ENCODE data around the gene TNFAIP3. TPM values are rescaled to one million over a fixed set of nuclear protein-coding genes. Genes with fewer than 3 reads are reported as not detected.
"Not testable (repeated sequence)": the region's sequence is repeated elsewhere in the genome, so short reads cannot be mapped to it uniquely, and the experiment has no call there.

Gene TNFAIP3
- total RNA-seq, 1 experiment from 2014 or later = 1.2 TPM

DNA sequence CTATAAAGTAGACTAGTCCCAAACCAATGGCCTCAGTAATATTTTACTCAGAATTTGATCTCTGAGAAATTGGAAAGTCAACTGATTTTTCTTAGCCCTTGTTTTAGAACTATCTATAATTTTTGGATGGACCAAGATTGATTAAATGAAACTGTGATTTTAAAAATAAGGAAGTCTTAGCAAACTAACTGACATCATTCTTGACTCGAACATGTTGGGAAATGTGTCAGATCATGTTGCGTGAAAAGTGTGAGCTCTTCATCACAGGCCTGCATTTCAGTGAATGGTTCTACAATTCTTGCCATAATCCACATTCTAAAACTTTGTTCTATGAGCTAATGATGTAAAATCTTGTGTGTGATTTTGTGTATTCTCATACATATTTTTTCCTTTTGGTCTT, 11.0 kb downstream of the TNFAIP3 start:
- DNase-seq (ENCODE audit: low spot score) = no peak

DNA sequence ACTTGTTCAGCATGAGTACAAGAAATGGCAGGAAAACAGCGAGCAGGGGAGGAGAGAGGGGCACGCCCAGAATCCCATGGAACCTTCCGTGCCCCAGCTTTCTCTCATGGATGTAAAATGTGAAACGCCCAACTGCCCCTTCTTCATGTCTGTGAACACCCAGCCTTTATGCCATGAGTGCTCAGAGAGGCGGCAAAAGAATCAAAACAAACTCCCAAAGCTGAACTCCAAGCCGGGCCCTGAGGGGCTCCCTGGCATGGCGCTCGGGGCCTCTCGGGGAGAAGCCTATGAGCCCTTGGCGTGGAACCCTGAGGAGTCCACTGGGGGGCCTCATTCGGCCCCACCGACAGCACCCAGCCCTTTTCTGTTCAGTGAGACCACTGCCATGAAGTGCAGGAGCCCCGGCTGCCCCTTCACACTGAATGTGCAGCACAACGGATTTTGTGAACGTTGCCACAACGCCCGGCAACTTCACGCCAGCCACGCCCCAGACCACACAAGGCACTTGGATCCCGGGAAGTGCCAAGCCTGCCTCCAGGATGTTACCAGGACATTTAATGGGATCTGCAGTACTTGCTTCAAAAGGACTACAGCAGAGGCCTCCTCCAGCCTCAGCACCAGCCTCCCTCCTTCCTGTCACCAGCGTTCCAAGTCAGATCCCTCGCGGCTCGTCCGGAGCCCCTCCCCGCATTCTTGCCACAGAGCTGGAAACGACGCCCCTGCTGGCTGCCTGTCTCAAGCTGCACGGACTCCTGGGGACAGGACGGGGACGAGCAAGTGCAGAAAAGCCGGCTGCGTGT, 11.6 kb downstream of the TNFAIP3 start:
- DNase-seq (ENCODE audit: low spot score) = no peak

DNA sequence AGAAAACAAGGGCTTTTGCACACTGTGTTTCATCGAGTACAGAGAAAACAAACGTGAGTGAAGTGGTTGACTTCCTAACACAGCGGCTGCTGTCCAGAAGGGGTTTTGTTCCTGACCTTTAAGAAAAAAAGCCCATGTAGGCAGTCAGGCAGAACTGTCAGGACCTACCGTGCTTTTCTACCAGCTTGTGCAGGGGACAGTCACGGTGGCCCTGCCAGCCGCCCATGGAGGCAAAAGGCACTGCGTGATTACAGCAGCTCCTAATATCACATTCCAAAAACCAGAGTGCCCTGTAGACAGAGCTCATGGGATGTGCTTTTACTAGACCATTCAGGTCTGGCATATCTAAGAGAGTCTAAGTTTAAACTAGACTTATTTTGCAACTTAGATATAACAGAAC, 12.2 kb downstream of the TNFAIP3 start:
- no peak for DNase-seq (ENCODE audit: low spot score)

DNA sequence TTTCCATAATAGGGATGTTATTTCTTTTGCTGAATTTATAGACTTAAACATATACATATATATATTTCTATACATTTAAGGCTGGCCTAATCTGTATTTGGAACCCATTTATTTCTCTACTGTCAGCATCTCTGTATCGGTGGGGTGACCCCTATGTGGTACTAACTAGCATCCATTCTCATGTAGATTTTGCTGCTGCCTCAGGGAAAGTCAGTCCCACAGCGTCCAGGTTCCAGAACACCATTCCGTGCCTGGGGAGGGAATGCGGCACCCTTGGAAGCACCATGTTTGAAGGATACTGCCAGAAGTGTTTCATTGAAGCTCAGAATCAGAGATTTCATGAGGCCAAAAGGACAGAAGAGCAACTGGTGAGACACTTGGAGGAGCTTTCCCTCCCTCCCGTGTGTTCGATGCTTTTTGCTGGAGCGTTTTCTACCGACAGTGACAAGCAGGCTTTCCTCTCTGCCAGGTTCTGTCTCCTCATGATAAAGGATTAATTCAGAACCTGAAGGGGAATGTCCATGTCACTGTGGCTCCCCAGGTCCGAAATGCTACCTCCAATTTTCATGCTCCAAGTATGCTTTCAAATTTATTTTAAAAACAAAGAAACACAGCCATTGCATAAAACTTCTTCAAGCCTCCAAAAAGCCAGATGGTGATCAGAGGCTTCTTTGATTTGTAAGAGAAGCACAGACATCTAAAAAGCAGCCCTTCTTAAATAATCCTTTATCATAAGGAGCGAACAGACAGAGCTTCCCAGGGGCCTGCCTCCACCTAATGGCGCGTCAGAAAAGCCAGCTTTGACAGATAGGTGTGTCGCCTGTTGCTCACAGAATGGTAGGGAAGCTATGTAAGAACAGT, 13.1 kb downstream of the TNFAIP3 start:
- no peak for DNase-seq (ENCODE audit: low spot score)

DNA sequence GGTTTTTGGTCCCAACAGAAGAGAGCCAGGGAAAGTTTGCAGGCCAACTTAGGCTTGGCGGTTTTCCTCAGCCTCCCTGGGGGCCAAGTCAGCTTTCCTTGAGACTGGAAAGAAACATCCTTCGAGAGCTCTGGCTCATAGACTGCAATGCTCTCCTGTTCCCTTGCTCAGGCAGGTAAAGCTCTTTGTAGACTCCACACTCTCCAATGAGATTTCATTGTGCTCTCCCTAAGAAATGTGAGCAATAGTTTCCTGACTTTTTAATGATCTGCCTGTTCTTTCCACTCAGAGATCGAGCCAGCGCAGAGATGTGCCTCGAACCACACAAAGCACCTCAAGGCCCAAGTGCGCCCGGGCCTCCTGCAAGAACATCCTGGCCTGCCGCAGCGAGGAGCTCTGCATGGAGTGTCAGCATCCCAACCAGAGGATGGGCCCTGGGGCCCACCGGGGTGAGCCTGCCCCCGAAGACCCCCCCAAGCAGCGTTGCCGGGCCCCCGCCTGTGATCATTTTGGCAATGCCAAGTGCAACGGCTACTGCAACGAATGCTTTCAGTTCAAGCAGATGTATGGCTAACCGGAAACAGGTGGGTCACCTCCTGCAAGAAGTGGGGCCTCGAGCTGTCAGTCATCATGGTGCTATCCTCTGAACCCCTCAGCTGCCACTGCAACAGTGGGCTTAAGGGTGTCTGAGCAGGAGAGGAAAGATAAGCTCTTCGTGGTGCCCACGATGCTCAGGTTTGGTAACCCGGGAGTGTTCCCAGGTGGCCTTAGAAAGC, 13.9 kb downstream of the TNFAIP3 start:
- no peak for DNase-seq (ENCODE audit: low spot score)

DNA sequence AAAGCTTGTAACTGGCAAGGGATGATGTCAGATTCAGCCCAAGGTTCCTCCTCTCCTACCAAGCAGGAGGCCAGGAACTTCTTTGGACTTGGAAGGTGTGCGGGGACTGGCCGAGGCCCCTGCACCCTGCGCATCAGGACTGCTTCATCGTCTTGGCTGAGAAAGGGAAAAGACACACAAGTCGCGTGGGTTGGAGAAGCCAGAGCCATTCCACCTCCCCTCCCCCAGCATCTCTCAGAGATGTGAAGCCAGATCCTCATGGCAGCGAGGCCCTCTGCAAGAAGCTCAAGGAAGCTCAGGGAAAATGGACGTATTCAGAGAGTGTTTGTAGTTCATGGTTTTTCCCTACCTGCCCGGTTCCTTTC, 14.4 kb downstream of the TNFAIP3 start:
- DNase-seq (ENCODE audit: low spot score) = no peak

DNA sequence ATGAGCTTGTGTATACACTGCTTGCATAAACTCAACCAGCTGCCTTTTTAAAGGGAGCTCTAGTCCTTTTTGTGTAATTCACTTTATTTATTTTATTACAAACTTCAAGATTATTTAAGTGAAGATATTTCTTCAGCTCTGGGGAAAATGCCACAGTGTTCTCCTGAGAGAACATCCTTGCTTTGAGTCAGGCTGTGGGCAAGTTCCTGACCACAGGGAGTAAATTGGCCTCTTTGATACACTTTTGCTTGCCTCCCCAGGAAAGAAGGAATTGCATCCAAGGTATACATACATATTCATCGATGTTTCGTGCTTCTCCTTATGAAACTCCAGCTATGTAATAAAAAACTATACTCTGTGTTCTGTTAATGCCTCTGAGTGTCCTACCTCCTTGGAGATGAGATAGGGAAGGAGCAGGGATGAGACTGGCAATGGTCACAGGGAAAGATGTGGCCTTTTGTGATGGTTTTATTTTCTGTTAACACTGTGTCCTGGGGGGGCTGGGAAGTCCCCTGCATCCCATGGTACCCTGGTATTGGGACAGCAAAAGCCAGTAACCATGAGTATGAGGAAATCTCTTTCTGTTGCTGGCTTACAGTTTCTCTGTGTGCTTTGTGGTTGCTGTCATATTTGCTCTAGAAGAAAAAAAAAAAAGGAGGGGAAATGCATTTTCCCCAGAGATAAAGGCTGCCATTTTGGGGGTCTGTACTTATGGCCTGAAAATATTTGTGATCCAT, 15.3 kb downstream of the TNFAIP3 start:
- DNase-seq (ENCODE audit: low spot score) = no peak

DNA sequence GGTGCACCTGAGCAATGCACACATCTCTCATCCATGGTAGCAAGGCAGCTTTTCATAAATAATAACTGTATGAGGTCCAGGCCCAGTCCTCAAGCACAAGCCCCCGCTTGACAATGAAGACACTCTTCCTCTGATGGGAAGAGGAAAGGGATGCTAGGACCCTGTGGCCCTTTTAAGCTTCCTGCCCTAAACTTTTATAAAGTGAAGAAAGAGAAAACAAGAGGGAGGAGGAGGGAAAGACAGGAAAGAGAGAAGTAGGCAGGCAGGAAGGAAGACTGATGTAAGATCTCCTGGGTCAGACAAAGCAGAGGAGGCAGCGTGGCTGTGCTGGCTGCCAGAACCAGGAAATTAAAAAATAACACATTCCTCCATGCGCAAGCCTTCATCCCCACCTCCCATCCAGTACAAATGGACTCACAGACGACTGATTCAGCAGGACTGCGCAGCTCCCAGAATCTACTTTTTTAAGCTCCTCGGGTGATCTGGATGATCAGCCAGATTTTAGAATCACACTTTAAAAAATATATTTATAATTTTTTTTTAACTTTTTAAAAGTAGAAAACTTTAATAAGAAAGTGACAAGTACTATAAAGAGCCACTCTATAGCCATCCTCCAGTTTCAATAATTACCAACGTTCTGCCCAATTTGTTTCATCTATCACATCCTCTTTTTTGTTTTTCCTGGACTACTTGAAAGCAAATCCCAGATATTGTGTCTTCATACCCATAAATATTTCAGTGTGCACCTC, 16.5 kb downstream of the TNFAIP3 start:
- no peak for DNase-seq (ENCODE audit: low spot score)

DNA sequence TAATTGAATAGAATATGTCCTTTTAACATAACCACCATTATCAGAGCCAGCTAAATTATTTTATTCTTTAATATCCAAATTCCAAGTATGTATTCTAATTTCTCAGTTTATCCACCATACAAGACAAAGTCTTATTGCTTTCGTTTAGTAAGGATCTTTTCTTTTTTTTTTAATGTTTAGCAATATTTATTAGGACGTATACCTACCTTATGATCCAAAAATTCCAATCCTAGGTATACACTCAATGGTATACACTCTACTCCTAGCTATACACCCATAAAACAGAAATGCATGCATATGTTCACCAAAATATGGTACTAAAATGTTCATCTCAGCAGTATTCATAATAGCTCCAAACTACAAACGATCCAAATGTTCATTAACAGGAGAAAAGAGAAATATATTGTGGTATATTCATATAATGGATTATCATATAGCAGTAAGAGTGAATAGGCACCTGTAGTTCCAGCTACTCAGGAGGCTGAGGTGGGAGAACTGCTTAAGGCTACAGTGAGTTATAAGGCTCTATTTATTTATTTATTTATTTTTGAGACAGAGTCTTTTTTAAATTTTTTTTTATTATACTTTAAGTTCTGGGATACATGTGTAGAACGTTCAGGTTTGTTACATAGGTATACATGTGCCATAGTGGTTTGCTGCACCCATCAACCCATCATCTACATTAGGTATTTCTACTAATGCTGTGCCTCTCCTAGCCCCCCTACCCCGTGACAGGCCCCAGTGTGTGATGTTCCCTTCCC, 17.3 kb downstream of the TNFAIP3 start:
- DNase-seq (ENCODE audit: low spot score) = no peak

DNA sequence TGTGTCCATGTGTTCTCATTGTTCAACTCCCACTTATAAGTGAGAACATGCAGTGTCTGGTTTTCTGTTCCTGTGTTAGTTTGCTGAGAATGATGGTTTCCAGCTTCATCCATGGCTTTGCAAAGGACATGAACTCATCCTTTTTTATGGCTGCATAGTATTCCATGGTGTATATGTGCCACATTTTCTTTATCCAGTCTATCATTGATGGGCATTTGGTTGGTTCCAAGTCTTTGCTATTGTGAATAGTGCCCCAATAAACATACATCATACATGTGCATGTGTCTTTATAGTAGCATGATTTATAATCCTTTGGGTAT, 17.8 kb downstream of the TNFAIP3 start:
- DNase-seq (ENCODE audit: low spot score) = not testable (repeated sequence)

DNA sequence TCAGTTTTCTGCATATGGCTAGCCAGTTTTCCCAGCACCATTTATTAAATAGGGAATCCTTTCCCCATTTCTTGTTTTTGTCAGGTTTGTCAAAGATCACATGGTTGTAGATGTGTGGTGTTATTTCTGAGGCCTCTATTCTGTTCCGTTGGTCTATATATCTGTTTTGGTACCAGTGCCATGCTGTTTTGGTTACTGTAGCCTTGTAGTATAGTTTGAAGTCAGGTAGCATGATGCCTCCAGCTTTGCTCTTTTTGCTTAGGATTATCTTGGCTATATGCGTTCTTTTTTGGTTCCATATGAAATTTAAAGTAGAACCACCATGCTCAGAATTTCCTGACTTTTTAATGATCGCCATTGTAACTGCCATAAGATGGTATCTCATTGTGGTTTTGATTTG, 19.2 kb downstream of the TNFAIP3 start:
- not testable (repeated sequence) for DNase-seq (ENCODE audit: low spot score)

DNA sequence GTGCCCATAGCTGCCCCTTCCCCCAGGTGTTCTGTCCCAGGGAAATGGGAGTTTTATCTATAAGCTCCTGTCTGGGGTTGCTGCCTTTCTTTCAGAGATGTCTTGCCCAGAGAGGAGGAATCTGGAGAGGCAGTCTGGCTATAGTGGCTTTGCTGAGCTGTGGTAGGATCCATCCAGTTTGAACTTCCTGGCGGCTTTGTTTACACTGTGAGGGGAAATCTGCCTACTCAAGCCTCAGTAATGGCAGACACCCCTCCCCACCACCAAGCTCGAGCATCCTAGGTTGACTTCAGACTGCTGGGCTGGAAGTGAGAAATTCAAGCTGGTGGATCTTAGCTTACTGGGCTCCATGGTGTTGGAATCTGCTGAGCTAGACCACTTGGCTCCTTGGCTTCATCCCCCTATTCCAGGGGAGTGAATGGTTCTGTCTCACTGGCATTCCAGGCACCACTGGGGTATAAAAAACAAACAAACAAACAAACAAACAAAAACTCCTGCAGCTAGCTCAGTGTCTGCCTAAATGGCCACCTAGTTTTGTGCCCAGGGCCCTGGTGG, 24.0 kb downstream of the TNFAIP3 start:
- no peak for DNase-seq (ENCODE audit: low spot score)

DNA sequence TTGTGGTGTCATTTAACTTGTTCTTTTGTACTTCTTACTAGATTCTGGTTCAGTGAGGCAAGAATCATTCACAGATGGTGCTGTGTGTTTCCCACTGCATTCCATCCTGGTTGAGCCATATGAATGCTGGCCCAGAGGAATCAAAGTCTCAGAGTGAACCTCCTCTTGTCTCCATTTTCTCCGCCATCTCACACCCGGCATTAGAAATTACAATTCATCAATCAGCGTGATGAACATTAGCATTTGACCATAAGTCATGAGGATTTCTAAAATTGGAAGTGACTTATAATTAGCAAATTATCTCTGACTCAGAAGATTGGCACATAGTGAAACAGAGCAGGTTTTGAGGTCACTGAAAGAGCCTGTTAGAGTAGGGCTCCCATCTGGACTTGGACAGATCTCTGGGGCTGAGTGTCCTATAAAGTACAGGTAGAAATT, 25.2 kb downstream of the TNFAIP3 start:
- no peak for DNase-seq (ENCODE audit: low spot score)

DNA sequence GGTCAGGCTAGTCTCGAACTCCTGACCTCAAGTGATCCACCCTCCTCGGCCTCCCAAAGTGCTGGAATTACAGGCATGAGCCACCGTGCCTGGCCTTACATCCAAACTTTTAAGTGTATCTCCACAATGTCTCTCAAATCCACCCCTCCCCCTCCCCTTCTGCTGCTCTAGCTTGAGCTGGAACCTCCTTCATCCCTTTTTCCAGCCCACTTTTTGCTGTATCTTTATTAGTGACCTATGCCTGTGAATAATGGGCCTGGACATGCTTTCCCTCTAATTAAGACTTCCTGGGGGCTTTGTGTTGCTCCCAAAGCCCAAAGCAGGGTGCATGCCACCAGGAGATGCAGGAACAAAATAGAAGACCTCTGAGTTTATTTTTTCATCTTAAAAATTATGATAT, 26.1 kb downstream of the TNFAIP3 start:
- DNase-seq (ENCODE audit: low spot score) = no peak

DNA sequence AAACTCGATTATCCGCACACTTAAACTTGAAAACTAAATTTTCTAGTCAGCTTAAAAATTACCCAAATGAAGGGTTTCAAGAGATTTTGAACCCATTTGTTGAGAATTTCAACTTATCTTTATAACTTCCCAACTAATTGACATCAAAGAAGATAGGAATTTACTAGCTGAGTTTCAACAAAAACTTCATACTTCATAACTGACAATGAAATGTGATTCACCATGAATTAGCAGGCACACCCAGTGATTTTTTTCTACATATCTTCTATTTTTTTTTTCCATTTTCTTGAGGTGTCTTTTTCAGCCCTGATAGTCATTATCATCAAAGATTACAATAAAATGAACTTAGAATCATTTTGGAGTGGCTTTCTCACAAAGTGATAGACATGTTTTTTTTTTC, 26.7 kb downstream of the TNFAIP3 start:
- DNase-seq (ENCODE audit: low spot score) = no peak

DNA sequence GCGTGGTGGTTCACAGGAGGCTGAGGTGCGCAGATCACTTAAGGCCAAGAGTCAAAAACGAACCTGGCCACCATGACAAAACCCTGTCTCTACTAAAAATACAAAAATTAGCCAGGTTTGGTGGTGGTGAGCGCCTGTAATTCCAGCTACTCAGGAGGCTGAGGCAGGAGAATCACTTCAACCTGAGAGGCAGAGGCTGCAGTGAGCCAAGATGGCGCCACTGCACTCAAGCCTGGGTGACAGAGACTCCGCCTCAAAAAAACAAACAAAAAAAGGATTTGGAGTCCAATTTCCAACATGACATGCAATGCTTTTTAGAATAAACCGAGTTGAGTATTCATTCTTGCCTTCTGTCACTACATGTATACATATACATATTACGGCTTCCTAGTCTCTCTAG, 27.3 kb downstream of the TNFAIP3 start:
- not testable (repeated sequence) for DNase-seq (ENCODE audit: low spot score)

DNA sequence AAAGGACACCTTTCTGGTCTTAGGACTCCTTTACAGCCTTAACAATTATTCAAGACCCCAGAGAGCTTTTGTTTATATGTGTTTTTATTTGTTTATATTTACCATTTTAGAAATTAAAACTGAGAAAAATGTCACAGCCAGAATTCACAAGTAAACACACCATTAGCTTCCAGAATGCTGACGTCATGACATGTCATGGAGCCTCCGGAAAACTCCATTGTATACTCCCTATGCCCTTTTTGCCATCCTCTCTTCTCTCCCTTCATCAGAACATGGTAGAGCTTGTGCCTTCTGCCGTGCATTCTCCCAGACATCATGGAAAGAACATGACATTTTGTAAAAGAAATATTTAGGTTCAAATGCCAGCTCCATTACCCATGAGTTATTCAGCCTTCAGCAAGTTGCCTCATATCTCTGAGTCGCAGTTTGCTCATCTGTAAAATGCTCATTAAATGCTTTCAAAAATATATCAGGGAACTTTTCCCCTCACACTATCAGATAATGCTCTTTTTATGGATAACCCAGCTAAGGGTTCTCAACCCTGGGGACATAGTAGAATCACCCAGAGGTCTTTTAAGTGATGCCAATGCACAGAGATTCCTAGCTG, 27.8 kb downstream of the TNFAIP3 start:
- no peak for DNase-seq (ENCODE audit: low spot score)

DNA sequence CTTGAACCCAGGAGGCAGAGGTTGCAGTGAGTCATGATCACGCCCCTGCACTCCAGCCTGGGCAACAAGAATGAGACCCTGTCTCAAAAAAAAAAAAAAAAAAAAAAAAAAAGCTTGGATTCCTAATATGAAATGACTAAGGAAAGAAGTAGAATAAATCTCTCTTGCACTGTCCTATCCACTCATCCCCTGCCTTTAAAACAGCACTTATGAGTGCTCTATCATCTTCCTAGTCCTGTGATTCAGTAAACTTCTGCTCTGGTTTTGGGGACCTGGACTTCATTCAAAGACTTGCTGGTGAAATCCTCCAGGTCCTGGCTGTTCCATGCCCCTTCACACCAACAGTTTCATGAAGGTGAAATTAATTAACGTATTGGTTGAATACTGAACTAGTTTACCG, 29.6 kb downstream of the TNFAIP3 start:
- DNase-seq (ENCODE audit: low spot score) = no peak

DNA sequence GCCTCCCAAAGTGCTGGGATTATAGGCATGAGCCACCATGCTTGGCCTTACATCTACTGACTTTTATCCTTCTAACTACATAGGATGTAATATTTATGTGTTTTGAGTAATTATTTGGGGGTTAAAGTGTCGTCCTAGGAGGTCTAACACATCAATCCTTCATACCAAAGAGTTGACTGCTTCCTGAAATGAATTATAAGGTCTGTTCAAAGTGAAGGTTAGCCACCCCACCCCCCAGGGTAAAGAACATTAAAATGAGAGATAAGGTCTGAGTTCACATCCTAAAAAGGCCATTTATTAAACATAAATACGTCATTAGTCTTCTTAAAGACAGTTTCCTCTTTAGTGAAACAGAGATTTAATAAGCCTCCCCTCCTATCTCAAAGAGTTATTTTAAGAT, 33.8 kb downstream of the TNFAIP3 start:
- DNase-seq (ENCODE audit: low spot score) = no peak

Data from HT-29 (cell line).